Measurements from ENCODE around the gene KLF3. TPM values are rescaled to one million over a fixed set of nuclear protein-coding genes. Genes with fewer than 3 reads are reported as not detected.

The KLF3 gene
- total and polyA plus RNA-seq, 2 of the 4 experiments (the other 2 are of a cell fraction): 8.2 to 12.6 TPM

- peaks cover 37% of the 10 kb centered on the region for H3K36me3 ChIP-seq (ENCODE audit: control insufficient read depth, insufficient read depth, low read length)
- H2BK120ac ChIP-seq (ENCODE audit: low read depth, low read length): no peak overlapping the region
- H3K27ac ChIP-seq (ENCODE audit: insufficient read depth, low read length): no peak overlapping the region
- H3K14ac ChIP-seq (replicated peaks; ENCODE audit: low read depth, low read length): no peak overlapping the region
- in situ Hi-C loops (cut with MboI; ENCODE audit: low sequenced_read_pairs): no loop called here
- ChIA-PET POLR2A (ENCODE audit: unreplicated experiment) (no interaction called here), CTCF (interaction anchor here (0.7 kb wide), 1 partner anchor 367 kb away, joined by 3 read pairs; no protein-coding TSS in a partner anchor)
- intact Hi-C loops (cut with micrococcal nuclease): no loop called here
- no peak overlapping the region for H2AK5ac ChIP-seq (ENCODE audit: low read depth, low read length)
- H3K4ac ChIP-seq (ENCODE audit: low read depth, low read length): no peak overlapping the region
- no peak overlapping the region for H4K91ac ChIP-seq (ENCODE audit: insufficient read depth, low read depth, low read length)
- no peak overlapping the region for H3K4me2 ChIP-seq (ENCODE audit: low read depth, low read length)
- H3K18ac ChIP-seq (ENCODE audit: low read depth, low read length): no peak overlapping the region
- H3K56ac ChIP-seq (ENCODE audit: extremely low read depth, insufficient read depth, low read length): no peak overlapping the region
- no peak overlapping the region for H3K9ac ChIP-seq (ENCODE audit: low read depth, low read length)
- no peak overlapping the region for H2BK15ac ChIP-seq (ENCODE audit: low read depth, low read length)
- peak overlapping the region; percentile 44; the same call in 1 of the 2 replicates for H3K23ac ChIP-seq (ENCODE audit: low read depth, low read length)
- WGBS, 2 experiments (ENCODE audit: extremely low coverage in 2 of 2, insufficient read length in 1 of 2): no CpG with 5 or more reads among the region's 3 CpGs
- no TSS peak for BruUV-seq (replicated peaks)
- H3K9me3 ChIP-seq (ENCODE audit: control insufficient read depth, insufficient read depth, low read length): no peaks in the 10 kb centered on the region
- DNase-seq: no peak
- TF ChIP-seq RFX5 (IDR thresholded peaks at IDR 0.05; ENCODE audit: low read depth, low read length) (no peak), ELK1 (IDR thresholded peaks at IDR 0.05; ENCODE audit: borderline replicate concordance, low read depth, low read length) (no peak), CHD1 (IDR thresholded peaks at IDR 0.05; ENCODE audit: low read depth, low read length) (no peak), POLR2A (IDR thresholded peaks at IDR 0.05; ENCODE audit: low read depth, low read length) (no peak), CTCF (conservative IDR thresholded peaks at IDR 0.05; ENCODE audit: low read depth, low read length) (no peak), MAFK (IDR thresholded peaks at IDR 0.05; ENCODE audit: low read depth, low read length) (no peak), SMC3 (IDR thresholded peaks at IDR 0.05; ENCODE audit: low read depth, low read length) (no peak), RCOR1 (IDR thresholded peaks at IDR 0.05; ENCODE audit: insufficient replicate concordance, low read length) (no peak), MAZ (IDR thresholded peaks at IDR 0.05; ENCODE audit: borderline replicate concordance, low read depth, low read length) (no peak)
- no peak overlapping the region for H4K5ac ChIP-seq (ENCODE audit: low read depth, low read length)
- ATAC-seq (ENCODE audit: low read depth): peak; percentile 65
- no peak overlapping the region for H3K4me3 ChIP-seq (ENCODE audit: insufficient read depth, low read depth, low read length)
- H2BK20ac ChIP-seq (ENCODE audit: low read depth, low read length): no peak overlapping the region
- H4K20me1 ChIP-seq (ENCODE audit: insufficient read depth, low read length): peaks cover 56% of the 10 kb centered on the region
- peaks cover 7% of the 10 kb centered on the region for H3K4me1 ChIP-seq (ENCODE audit: control insufficient read depth, insufficient read depth, low read length)
- H3K27me3 ChIP-seq (ENCODE audit: control insufficient read depth, insufficient read depth, low read length): no peaks in the 10 kb centered on the region
- peaks cover 28% of the 10 kb centered on the region for H3K9me1 ChIP-seq (ENCODE audit: insufficient read depth, low read length)
- H4K8ac ChIP-seq (ENCODE audit: low read depth in 2 of 2, low read length in 2 of 2): no peak overlapping the region
- H2AFZ ChIP-seq (replicated peaks; ENCODE audit: low read length, poor library complexity): no peak overlapping the region
- H3K79me1 ChIP-seq (ENCODE audit: low read depth in 1 of 2, low read length in 2 of 2): peaks cover 48 to 74% of the 10 kb centered on the region in 2 experiments
- no peak overlapping the region for H2BK5ac ChIP-seq (ENCODE audit: low read depth, low read length, poor library complexity, severe bottlenecking)
- H2AK9ac ChIP-seq (replicated peaks; ENCODE audit: low read depth, low read length, poor library complexity): no peak overlapping the region
- dilution Hi-C loops (cut with HindIII; ENCODE audit: low sequenced_read_pairs, unreplicated experiment): no loop called here
These were observed 22.7 kb downstream of the KLF3 start for GRCh38 chr4:38686682-38687081.
